Adipocyte (in vitro differentiated cells): Measurements from ENCODE around the gene GRIN3B.

ENCODE experiments used
- DNase-seq: peaks from one replicate; pipeline ENCODE4 v3.0.0-alpha.2; 2015; ENCODE audit warnings: low read depth
- H3K27me3 ChIP-seq: replicated peaks from 2 replicates; pipeline ENCODE4 v1.7.0; 2013; ENCODE audit warnings: mild to moderate bottlenecking, low read length, moderate library complexity; ENCODE audit not compliant: control insufficient read depth, insufficient read depth
- H3K36me3 ChIP-seq: 2 replicates; pipeline ENCODE4 v1.7.0; 2013; ENCODE audit warnings: low read length, mild to moderate bottlenecking, moderate library complexity; ENCODE audit not compliant: control insufficient read depth, insufficient read depth, severe bottlenecking
- H3K4me1 ChIP-seq: 2 replicates; pipeline ENCODE4 v1.7.0; 2013; ENCODE audit warnings: mild to moderate bottlenecking, low read length, moderate library complexity; ENCODE audit not compliant: control insufficient read depth, insufficient read depth
- H3K4me3 ChIP-seq: 2 replicates; pipeline ENCODE4 v1.7.0; 2013; ENCODE audit warnings: mild to moderate bottlenecking, low read length, moderate library complexity
- H3K9ac ChIP-seq: 2 replicates; pipeline ENCODE4 v1.7.0; 2013; ENCODE audit warnings: mild to moderate bottlenecking, low read length, moderate library complexity
- H3K9me3 ChIP-seq: 2 replicates; pipeline ENCODE4 v1.7.0; 2013; ENCODE audit warnings: mild to moderate bottlenecking, low read length, moderate library complexity; ENCODE audit not compliant: control insufficient read depth

GRIN3B gene

DNA sequence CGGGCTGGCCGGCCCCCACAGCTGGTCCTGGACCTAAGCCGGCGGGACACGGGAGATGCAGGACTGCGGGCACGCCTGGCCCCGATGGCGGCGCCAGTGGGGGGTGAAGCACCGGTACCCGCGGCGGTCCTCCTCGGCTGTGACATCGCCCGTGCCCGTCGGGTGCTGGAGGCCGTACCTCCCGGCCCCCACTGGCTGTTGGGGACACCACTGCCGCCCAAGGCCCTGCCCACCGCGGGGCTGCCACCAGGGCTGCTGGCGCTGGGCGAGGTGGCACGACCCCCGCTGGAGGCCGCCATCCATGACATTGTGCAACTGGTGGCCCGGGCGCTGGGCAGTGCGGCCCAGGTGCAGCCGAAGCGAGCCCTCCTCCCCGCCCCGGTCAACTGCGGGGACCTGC, 3.1 kb downstream of the GRIN3B start:
- no peak for DNase-seq
- Histone ChIP-seq H3K9me3 (no peaks in the 10 kb centered on the region), H3K9ac (no peak overlapping the region), H3K36me3 (no peaks in the 10 kb centered on the region), H3K4me1 (no peaks in the 10 kb centered on the region), H3K4me3 (no peak overlapping the region), H3K27me3 (peaks cover 15% of the 10 kb centered on the region)

DNA sequence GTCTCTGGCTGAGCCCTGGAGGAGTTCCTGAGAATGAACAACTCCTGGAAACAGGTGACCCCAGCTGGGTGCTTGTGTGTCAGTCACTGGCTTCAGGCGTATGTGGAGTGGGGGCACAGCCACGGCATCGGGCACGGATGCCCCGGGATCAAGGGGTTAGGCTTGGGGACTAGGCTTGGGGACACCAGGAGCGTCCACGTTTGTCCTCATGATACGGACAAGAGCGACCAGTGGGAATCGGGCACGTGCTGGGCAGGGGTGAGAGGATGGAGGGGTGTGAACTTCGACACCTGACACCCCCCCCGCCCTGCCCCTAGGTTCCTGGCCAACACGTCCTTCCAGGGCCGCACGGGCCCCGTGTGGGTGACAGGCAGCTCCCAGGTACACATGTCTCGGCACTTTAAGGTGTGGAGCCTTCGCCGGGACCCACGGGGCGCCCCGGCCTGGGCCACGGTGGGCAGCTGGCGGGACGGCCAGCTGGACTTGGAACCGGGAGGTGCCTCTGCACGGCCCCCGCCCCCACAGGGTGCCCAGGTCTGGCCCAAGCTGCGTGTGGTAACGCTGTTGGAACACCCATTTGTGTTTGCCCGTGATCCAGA, 4.1 kb downstream of the GRIN3B start:
- Histone ChIP-seq H3K9ac (no peak overlapping the region), H3K36me3 (no peaks in the 10 kb centered on the region), H3K9me3 (no peaks in the 10 kb centered on the region), H3K4me3 (no peak overlapping the region), H3K4me1 (no peaks in the 10 kb centered on the region), H3K27me3 (peaks cover 8% of the 10 kb centered on the region)
- DNase-seq = no peak

DNA sequence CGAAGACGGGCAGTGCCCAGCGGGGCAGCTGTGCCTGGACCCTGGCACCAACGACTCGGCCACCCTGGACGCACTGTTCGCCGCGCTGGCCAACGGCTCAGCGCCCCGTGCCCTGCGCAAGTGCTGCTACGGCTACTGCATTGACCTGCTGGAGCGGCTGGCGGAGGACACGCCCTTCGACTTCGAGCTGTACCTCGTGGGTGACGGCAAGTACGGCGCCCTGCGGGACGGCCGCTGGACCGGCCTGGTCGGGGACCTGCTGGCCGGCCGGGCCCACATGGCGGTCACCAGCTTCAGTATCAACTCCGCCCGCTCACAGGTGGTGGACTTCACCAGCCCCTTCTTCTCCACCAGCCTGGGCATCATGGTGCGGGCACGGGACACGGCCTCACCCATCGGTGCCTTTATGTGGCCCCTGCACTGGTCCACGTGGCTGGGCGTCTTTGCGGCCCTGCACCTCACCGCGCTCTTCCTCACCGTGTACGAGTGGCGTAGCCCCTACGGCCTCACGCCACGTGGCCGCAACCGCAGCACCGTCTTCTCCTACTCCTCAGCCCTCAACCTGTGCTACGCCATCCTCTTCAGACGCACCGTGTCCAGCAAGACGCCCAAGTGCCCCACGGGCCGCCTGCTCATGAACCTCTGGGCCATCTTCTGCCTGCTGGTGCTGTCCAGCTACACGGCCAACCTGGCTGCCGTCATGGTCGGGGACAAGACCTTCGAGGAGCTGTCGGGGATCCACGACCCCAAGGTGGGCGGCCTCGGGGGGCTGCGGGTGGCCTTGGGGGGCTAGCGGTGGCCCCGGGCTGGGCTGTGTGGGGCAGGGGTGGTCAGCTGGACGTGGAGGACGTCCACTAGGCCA, 4.8 kb downstream of the GRIN3B start:
- Histone ChIP-seq H3K9me3 (no peaks in the 10 kb centered on the region), H3K4me1 (no peaks in the 10 kb centered on the region), H3K27me3 (peaks cover 5% of the 10 kb centered on the region), H3K9ac (no peak overlapping the region), H3K4me3 (no peak overlapping the region), H3K36me3 (peaks cover 1% of the 10 kb centered on the region)
- no peak for DNase-seq

DNA sequence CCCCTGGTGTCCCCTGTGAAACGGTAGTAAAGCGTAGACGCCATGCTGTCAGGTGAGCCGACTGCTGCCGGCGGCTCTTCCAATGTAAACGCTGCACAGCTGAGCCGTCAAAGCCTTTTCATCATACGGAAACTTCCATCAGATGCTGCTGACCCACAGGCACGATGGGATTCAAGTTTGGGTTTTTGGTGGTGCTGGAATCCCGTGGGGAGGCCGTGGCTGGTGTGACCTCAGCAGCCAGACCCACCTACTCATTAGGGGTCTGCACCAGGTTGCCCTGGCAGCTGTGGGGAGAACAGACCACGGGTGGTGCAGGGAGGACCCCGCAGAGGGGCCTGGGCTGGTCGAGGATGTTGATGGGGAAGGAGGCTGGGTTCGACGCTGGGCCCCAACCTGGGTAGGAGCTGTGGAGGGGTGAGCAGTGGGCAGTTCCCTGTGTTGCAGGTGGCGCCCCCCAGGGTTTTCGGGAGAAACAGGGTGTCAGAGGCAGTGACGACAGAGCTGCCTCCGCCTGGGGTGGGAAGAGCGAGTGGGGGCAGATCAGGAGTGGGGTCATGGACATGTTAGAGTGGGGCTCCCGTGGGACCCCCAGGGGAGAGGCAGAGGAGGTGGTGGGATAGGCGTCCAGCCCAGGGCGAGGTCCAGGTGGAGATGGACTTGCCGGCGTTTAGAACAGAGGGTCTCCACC, 6.6 kb downstream of the GRIN3B start:
- Histone ChIP-seq H3K9ac (no peak overlapping the region), H3K4me1 (no peaks in the 10 kb centered on the region), H3K27me3 (peaks cover 5% of the 10 kb centered on the region), H3K4me3 (no peak overlapping the region), H3K9me3 (no peaks in the 10 kb centered on the region), H3K36me3 (peaks cover 10% of the 10 kb centered on the region)
- DNase-seq = no peak

DNA sequence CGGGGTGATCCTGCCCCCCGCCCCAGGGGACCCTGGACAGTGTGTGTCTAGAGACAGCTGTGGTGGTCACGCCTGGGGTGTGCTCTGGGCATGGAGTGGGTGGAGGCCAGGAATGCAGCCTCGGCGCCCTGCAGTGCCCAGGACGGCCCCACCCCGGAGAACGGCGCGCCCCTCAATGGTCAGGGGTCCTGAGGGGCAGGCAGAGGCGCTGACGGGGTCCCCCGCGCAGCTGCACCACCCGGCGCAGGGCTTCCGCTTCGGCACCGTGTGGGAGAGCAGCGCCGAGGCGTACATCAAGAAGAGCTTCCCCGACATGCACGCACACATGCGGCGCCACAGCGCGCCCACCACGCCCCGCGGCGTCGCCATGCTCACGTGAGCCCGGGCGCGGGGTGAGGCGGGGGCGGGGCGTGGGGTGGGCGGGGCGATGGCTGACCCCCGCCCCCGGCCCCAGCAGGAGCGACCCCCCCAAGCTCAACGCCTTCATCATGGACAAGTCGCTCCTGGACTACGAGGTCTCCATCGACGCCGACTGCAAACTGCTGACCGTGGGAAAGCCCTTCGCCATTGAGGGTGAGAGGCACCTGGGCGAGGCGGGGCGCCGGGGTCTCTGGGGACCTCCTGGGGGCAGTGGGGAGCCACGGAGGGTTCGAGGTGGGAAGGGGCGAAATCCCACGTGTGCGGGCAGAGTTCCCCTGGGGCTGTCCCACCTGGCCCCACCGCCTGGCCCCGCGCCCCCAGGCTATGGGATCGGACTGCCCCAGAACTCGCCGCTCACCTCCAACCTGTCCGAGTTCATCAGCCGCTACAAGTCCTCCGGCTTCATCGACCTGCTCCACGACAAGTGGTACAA, 7.4 kb downstream of the GRIN3B start:
- no peaks in the 10 kb centered on the region for H3K9me3 ChIP-seq
- H3K4me3 ChIP-seq = no peak overlapping the region
- H3K4me1 ChIP-seq = no peaks in the 10 kb centered on the region
- peaks cover 11% of the 10 kb centered on the region for H3K36me3 ChIP-seq
- H3K27me3 ChIP-seq = peaks cover 2% of the 10 kb centered on the region
- no peak for DNase-seq
- no peak overlapping the region for H3K9ac ChIP-seq

DNA sequence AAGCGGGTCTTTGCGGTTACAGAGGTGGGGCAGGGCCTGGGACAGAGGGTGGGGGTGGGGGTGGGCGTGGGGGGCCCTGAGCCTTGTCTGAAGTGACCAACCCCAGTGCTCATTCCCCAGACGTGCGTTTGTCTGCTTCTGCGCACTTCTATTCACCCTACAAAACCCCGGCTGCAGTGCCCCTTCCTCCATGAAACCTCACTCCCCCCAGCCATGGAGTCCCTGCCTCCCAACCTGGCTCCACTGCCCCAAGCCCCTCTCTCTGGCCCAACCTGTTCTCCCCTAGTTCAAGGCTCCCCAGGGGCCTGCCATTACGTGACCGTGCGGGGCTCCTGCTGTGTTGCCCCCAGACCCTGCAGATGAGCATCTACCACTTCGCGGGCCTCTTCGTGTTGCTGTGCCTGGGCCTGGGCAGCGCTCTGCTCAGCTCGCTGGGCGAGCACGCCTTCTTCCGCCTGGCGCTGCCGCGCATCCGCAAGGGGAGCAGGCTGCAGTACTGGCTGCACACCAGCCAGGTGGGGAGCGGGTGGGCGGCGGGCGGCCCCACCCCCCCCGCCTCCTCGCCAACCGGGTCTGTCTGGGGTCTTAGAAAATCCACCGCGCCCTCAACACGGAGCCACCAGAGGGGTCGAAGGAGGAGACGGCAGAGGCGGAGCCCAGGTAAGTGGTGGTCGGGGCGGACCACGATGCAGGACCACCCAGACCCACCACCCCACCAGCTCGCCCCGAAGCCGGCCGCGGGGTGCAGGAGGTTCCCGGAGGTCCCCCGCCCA, 8.2 kb downstream of the GRIN3B start:
- H3K36me3 ChIP-seq = peaks cover 17% of the 10 kb centered on the region
- no peak for DNase-seq
- no peaks in the 10 kb centered on the region for H3K4me1 ChIP-seq
- H3K27me3 ChIP-seq = no peaks in the 10 kb centered on the region
- no peaks in the 10 kb centered on the region for H3K9me3 ChIP-seq
- H3K9ac ChIP-seq = no peak overlapping the region
- H3K4me3 ChIP-seq = no peak overlapping the region

DNA sequence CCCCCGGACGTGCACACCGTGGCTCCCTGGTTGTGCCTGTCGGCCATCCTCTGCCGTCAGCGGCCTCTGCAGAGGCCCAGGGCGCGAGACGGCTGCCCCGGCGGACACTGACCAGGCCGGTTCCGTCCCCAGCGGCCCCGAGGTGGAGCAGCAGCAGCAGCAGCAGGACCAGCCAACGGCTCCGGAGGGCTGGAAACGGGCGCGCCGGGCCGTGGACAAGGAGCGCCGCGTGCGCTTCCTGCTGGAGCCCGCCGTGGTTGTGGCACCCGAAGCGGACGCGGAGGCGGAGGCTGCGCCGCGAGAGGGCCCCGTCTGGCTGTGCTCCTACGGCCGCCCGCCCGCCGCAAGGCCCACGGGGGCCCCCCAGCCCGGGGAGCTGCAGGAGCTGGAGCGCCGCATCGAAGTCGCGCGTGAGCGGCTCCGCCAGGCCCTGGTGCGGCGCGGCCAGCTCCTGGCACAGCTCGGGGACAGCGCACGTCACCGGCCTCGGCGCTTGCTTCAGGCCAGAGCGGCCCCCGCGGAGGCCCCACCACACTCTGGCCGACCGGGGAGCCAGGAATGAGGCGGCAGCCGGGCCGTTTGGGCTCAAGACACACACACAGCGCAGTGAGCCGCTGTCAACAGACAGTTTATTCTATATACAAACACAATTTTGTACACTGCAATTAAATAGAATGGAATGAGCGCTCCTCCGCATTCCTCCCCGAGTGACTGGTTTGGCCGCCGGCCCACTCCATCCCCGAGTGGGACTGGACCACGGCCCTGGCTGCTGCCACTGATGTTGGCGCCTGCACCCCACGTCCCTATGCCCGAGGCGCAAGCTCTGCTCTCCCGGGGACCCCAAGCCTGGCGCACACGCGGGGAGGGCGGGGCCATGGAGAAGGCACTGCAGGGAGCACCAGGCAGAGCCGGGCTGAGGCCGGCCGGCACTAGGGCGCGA, 9.1 kb downstream of the GRIN3B start:
- DNase-seq = no peak
- no peak overlapping the region for H3K9ac ChIP-seq
- H3K4me1 ChIP-seq = no peaks in the 10 kb centered on the region
- H3K9me3 ChIP-seq = no peaks in the 10 kb centered on the region
- H3K27me3 ChIP-seq = no peaks in the 10 kb centered on the region
- no peak overlapping the region for H3K4me3 ChIP-seq
- H3K36me3 ChIP-seq = peaks cover 23% of the 10 kb centered on the region

DNA sequence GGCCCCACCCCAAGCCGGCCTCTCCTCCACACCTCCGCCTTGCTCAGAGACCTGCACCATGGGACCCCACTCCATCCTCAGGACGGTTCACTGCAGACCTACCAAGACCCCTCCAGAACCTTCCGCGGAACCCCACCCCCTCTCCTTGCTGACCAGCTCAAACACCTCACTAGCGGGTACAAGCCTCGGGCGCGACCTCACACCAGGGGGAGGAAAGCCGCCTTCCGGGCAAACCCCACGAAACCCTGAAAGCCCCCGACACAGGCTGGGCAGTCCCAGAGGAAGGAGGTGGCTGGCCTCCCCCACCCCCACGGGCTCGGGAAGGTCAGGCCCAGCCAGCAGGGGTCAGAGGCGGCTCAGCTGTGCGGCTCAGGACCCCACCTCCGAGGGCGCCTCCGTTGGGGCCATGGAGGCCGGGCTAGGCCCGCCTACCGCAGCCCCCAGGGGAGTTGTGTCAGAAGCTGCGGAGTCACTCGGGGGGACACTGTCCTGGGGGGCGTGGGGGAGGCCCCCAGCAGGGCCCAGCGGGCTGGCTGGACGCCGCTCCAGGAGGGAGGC, 9.8 kb downstream of the GRIN3B start:
- Histone ChIP-seq H3K4me3 (no peak overlapping the region), H3K4me1 (no peaks in the 10 kb centered on the region), H3K36me3 (peaks cover 23% of the 10 kb centered on the region), H3K9me3 (no peaks in the 10 kb centered on the region), H3K9ac (no peak overlapping the region), H3K27me3 (no peaks in the 10 kb centered on the region)
- DNase-seq = no peak

DNA sequence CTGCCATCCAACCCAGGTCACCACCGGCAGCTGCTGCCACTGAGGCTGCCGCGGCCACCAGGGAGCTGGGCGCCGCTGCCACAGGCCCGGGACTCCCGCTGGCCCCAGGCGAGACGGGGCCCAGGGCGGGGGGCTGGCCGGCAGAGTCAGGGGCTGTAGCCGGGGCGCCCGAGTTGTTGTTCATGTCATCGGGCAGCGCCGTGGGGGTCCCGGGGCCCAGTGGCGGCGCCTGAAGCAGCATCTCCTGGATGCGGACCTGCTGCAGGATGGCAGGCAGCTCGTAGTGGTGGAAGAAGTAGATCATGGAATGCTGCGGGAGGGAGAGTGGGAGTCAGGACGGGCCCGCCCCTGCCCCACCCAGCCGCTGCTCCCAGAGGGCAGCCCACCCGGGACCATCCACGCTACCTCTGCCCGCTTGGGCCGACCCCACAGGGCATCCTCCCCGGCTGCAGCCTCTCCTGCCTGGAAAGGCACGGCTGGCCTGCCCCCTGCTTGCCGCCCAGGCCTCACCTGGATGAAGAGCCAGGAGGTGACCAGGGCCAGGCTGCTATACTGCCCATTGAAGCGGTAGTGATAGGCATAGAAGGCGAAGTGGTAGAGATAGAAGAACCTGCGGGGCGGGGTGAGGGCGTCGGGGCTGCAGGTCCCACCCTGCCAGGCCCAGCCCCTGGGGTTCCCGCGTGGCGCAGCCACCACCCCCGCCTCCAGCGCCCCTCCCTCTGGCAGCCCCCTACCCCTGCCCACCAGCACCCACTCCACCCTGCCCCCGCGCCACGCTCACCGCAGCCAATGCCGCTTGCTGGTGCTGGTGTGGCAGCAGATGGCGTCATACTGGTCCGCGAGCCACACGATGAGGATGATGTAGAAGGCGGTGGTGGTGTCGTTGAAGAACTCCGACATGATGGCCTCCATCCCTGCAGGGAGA, 10.6 kb downstream of the GRIN3B start:
- H3K4me3 ChIP-seq = no peak overlapping the region
- DNase-seq = no peak
- peaks cover 4% of the 10 kb centered on the region for H3K4me1 ChIP-seq
- H3K9me3 ChIP-seq = no peaks in the 10 kb centered on the region
- H3K9ac ChIP-seq = no peak overlapping the region
- no peaks in the 10 kb centered on the region for H3K27me3 ChIP-seq
- peaks cover 23% of the 10 kb centered on the region for H3K36me3 ChIP-seq
